Astrocyte (in vitro differentiated cells and primary cell): ENCODE results near the gene TRAFD1. TPM values are rescaled to one million over a fixed set of nuclear protein-coding genes. Genes with fewer than 3 reads are reported as not detected.

Source experiments
- DNase-seq: peaks from one replicate; pipeline ENCODE4 v3.0.0-alpha.2; 2010; ENCODE audit warnings: low read depth
- FAIRE-seq: peaks from 2 replicates; lab custom pipeline; 2011; peaks lifted over from hg19 to GRCh38; lab: Jason Lieb, UNC
- H2AFZ ChIP-seq: 2 replicates; pipeline ENCODE4 v1.6.0; 2012; ENCODE audit warnings: low read depth, low read length, inconsistent platforms
- H3K27ac ChIP-seq: 2 replicates; pipeline ENCODE4 v1.5.1; 2011; ENCODE audit warnings: low read depth, low read length, inconsistent platforms
- H3K27me3 ChIP-seq: 2 replicates; pipeline ENCODE4 v1.6.0; 2011; ENCODE audit warnings: low read length, inconsistent platforms; ENCODE audit not compliant: insufficient read depth
- H3K36me3 ChIP-seq: 2 replicates; pipeline ENCODE4 v1.5.1; 2011; ENCODE audit warnings: low read length, inconsistent platforms; ENCODE audit not compliant: insufficient read depth
- H3K4me1 ChIP-seq: 2 replicates; pipeline ENCODE4 v1.5.1; 2011; ENCODE audit warnings: low read length, inconsistent platforms; ENCODE audit not compliant: insufficient read depth
- H3K4me2 ChIP-seq: 2 replicates; pipeline ENCODE4 v1.6.0; 2012; ENCODE audit warnings: low read length, inconsistent platforms
- H3K4me3 ChIP-seq: 2 replicates; pipeline ENCODE4 v1.5.1; 2011; ENCODE audit warnings: low read depth, mild to moderate bottlenecking, low read length, inconsistent platforms; ENCODE audit not compliant: insufficient read depth
- H3K79me2 ChIP-seq: 2 replicates; pipeline ENCODE4 v1.6.0; 2012; ENCODE audit warnings: mild to moderate bottlenecking, low read length, inconsistent platforms; ENCODE audit not compliant: insufficient read depth
- H3K9ac ChIP-seq: 2 replicates; pipeline ENCODE4 v1.6.0; 2012; ENCODE audit warnings: mild to moderate bottlenecking, low read length, inconsistent platforms
- H3K9me3 ChIP-seq: 2 replicates; pipeline ENCODE4 v1.5.1; 2012; ENCODE audit warnings: low read depth, mild to moderate bottlenecking, low read length, inconsistent platforms; ENCODE audit not compliant: insufficient read depth
- H4K20me1 ChIP-seq: 2 replicates; pipeline ENCODE4 v1.6.0; 2012; ENCODE audit warnings: low read length, inconsistent platforms; ENCODE audit not compliant: insufficient read depth
- H3K27ac Mint-ChIP-seq: one replicate; pipeline ENCODE4 v1.8.0; 2021; ENCODE audit warnings: mild to moderate bottlenecking, mixed read lengths; ENCODE audit not compliant: unreplicated experiment
- H3K27me3 Mint-ChIP-seq: one replicate; pipeline ENCODE4 v1.8.0; 2021; ENCODE audit warnings: low read depth, mixed read lengths; ENCODE audit not compliant: unreplicated experiment
- H3K36me3 Mint-ChIP-seq: one replicate; pipeline ENCODE4 v1.8.0; 2021; ENCODE audit warnings: low read depth, mixed read lengths; ENCODE audit not compliant: unreplicated experiment
- H3K4me1 Mint-ChIP-seq: one replicate; pipeline ENCODE4 v1.8.0; 2021; ENCODE audit warnings: low read depth, mixed read lengths; ENCODE audit not compliant: unreplicated experiment
- H3K4me3 Mint-ChIP-seq: one replicate; pipeline ENCODE4 v1.8.0; 2021; ENCODE audit warnings: mild to moderate bottlenecking, moderate library complexity, mixed read lengths; ENCODE audit not compliant: unreplicated experiment
- H3K9me3 Mint-ChIP-seq: one replicate; pipeline ENCODE4 v1.8.0; 2021; ENCODE audit warnings: mild to moderate bottlenecking, mixed read lengths; ENCODE audit not compliant: unreplicated experiment
- CTCF ChIP-seq: IDR thresholded peaks from 2 replicates; pipeline ENCODE4 v1.5.1; 2011; ENCODE audit warnings: low read depth, mild to moderate bottlenecking, inconsistent platforms, low read length, moderate library complexity; ENCODE audit not compliant: insufficient read depth
- EZH2 ChIP-seq: IDR thresholded peaks from 2 replicates; pipeline ENCODE4 v1.6.1; 2012; ENCODE audit warnings: mild to moderate bottlenecking, low read length, inconsistent platforms; ENCODE audit not compliant: insufficient read depth
- total RNA-seq: library from RNA; stranded (reverse); gene quantifications from 2 replicates; pipeline ENCODE4 v1.2.1, GENCODE V29; 2021

The TRAFD1 gene
- total RNA-seq, 1 donor from 2014 or later, result 35.6 TPM

- Mint-ChIP-seq H3K27me3 (no peaks in the 10 kb centered on the region), H3K36me3 (peaks cover 17% of the 10 kb centered on the region), H3K27ac (no peak overlapping the region), H3K9me3 (no peaks in the 10 kb centered on the region), H3K4me1 (no peaks in the 10 kb centered on the region), H3K4me3 (no peak overlapping the region)
- Histone ChIP-seq H3K4me1 (no peaks in the 10 kb centered on the region), H4K20me1 (no peaks in the 10 kb centered on the region), H3K9ac (no peak overlapping the region), H3K36me3 (peaks cover 3% of the 10 kb centered on the region), H3K9me3 (no peaks in the 10 kb centered on the region), H3K27me3 (no peaks in the 10 kb centered on the region), H3K79me2 (no peaks in the 10 kb centered on the region), H2AFZ (no peak overlapping the region), H3K4me2 (no peak overlapping the region), H3K27ac (no peak overlapping the region), H3K4me3 (no peak overlapping the region)
- TF ChIP-seq EZH2 (no peak), CTCF (no peak)
- FAIRE-seq, result no peak
- no peak for DNase-seq
Measured at GRCh38 chr12:112169966-112170365, 44.6 kb downstream of the TRAFD1 start.

- H3K27ac Mint-ChIP-seq, result no peak overlapping the region
- H3K36me3 Mint-ChIP-seq, result peaks cover 21% of the 10 kb centered on the region
- Histone ChIP-seq H3K4me1 (no peaks in the 10 kb centered on the region), H3K27me3 (no peaks in the 10 kb centered on the region), H3K27ac (no peak overlapping the region), H2AFZ (no peak overlapping the region), H3K4me3 (no peak overlapping the region), H3K79me2 (no peaks in the 10 kb centered on the region), H3K36me3 (peaks cover 6% of the 10 kb centered on the region), H3K9me3 (no peaks in the 10 kb centered on the region), H4K20me1 (no peaks in the 10 kb centered on the region), H3K9ac (no peak overlapping the region), H3K4me2 (no peak overlapping the region)
- H3K27me3 Mint-ChIP-seq, result no peaks in the 10 kb centered on the region
- H3K9me3 Mint-ChIP-seq, result no peaks in the 10 kb centered on the region
- H3K4me1 Mint-ChIP-seq, result no peaks in the 10 kb centered on the region
- DNase-seq (no peak), FAIRE-seq (no peak)
- no peak overlapping the region for H3K4me3 Mint-ChIP-seq
- no peak for TF ChIP-seq EZH2
- TF ChIP-seq CTCF, result peak; percentile 22
Measured at GRCh38 chr12:112170376-112170775, 45.0 kb downstream of the TRAFD1 start.

GRCh38 chr12:112170971-112171596 is 45.7 kb downstream of the TRAFD1 start:
- Mint-ChIP-seq H3K27me3 (no peaks in the 10 kb centered on the region), H3K36me3 (peaks cover 24% of the 10 kb centered on the region), H3K4me3 (no peak overlapping the region), H3K4me1 (no peaks in the 10 kb centered on the region), H3K9me3 (no peaks in the 10 kb centered on the region), H3K27ac (no peak overlapping the region)
- no peak overlapping the region for H3K4me2 ChIP-seq
- TF ChIP-seq CTCF (no peak), EZH2 (no peak)
- no peak overlapping the region for H3K9ac ChIP-seq
- FAIRE-seq, result no peak
- no peaks in the 10 kb centered on the region for H3K4me1 ChIP-seq
- H3K4me3 ChIP-seq, result no peak overlapping the region
- H3K79me2 ChIP-seq, result no peaks in the 10 kb centered on the region
- H2AFZ ChIP-seq, result no peak overlapping the region
- peaks cover 12% of the 10 kb centered on the region for H3K36me3 ChIP-seq
- DNase-seq, result no peak
- no peaks in the 10 kb centered on the region for H3K9me3 ChIP-seq
- H4K20me1 ChIP-seq, result no peaks in the 10 kb centered on the region
- H3K27ac ChIP-seq, result no peak overlapping the region
- no peaks in the 10 kb centered on the region for H3K27me3 ChIP-seq
